RPMI7951 (cell line): ENCODE results near the gene ZNF701. TPM values are rescaled to one million over a fixed set of nuclear protein-coding genes. Genes with fewer than 3 reads are reported as not detected.

Source experiments
- total RNA-seq: library from RNA; depleted of rRNA; stranded (reverse); fragments of >200 nt; shearing (Covaris generic); gene quantifications from 2 replicates; pipeline ENCODE4 v1.2.3, GENCODE V29; 2014; rRNA removed

The ZNF701 gene
- total RNA-seq, 1 experiment from 2014 or later, result 9.4 TPM

Other genes starting within 250 kb of the ZNF701 start
- 1.4 and 1.6 TPM in 2 replicates for gene ZNF610, start 234.0 kb upstream of the ZNF701 start, total RNA-seq
- 13.1 and 17.0 TPM in 2 replicates for gene ZNF880, start 200.4 kb upstream of the ZNF701 start, total RNA-seq
- gene ZNF528, start 172.4 kb upstream of the ZNF701 start, total RNA-seq, result 6.6 and 7.5 TPM in 2 replicates
- not detected in 2 replicates for gene ZNF534, start 141.1 kb upstream of the ZNF701 start, total RNA-seq
- gene ZNF578, start 116.7 kb upstream of the ZNF701 start, total RNA-seq, result 0.78 and 1.6 TPM in 2 replicates
- 9.6 and 13.6 TPM in 2 replicates for gene ZNF808, start 42.6 kb upstream of the ZNF701 start, total RNA-seq
- gene ZNF83, start 68.1 kb downstream of the ZNF701 start, total RNA-seq, result 32.5 and 43.1 TPM in 2 replicates
- gene ZNF611, start 164.8 kb downstream of the ZNF701 start, total RNA-seq, result 7.7 and 8.4 TPM in 2 replicates
- gene ZNF600, start 216.5 kb downstream of the ZNF701 start, total RNA-seq, result 8.2 and 8.3 TPM in 2 replicates